HFFc6 (cell line): ENCODE data around the gene NPL. TPM values are rescaled to one million over a fixed set of nuclear protein-coding genes. Genes with fewer than 3 reads are reported as not detected.

Source experiments
- DNase-seq: peaks from one replicate; pipeline ENCODE4 v3.0.0-alpha.2; 2018
- H3K27ac Mint-ChIP-seq: 2 replicates; pipeline ENCODE4 v1.8.0; 2020; ENCODE audit warnings: mild to moderate bottlenecking, mixed read lengths
- H3K27me3 Mint-ChIP-seq: 2 replicates; pipeline ENCODE4 v1.8.0; 2021; ENCODE audit warnings: mild to moderate bottlenecking, moderate library complexity, mixed read lengths; ENCODE audit not compliant: insufficient read depth
- H3K36me3 Mint-ChIP-seq: 2 replicates; pipeline ENCODE4 v1.8.0; 2021; ENCODE audit warnings: low read depth, mixed read lengths
- H3K4me1 Mint-ChIP-seq: 2 replicates; pipeline ENCODE4 v1.8.0; 2020; ENCODE audit warnings: low read depth, mixed read lengths
- H3K4me3 Mint-ChIP-seq: 2 replicates; pipeline ENCODE4 v1.8.0; 2020; ENCODE audit warnings: mild to moderate bottlenecking, moderate library complexity, mixed read lengths
- H3K9me3 Mint-ChIP-seq: 2 replicates; pipeline ENCODE4 v1.8.0; 2020; ENCODE audit warnings: mild to moderate bottlenecking, mixed read lengths
- CTCF ChIP-seq: fragments of 200-600 bp; sonication (generic); IDR thresholded peaks from 2 replicates; pipeline ENCODE4 v1.5.0; 2021; ENCODE audit warnings: antibody characterized with exemption, mild to moderate bottlenecking
- total RNA-seq, 6 experiments: library from RNA; stranded (reverse); fragmentation: NEBNext Ultra II Directional; extraction: Animal tissue kit (Norgen Biotek cat#: 25700); gene quantifications; 2 replicates in 1 of 6; 3 replicates in 5 of 6; pipeline ENCODE4 v1.2.3, GENCODE V29; 2021

NPL gene
- total RNA-seq, 6 experiments from 2014 or later = 1.2 to 2.0 (median 1.5) TPM

- Mint-ChIP-seq H3K4me3 (no peak overlapping the region), H3K9me3 (no peaks in the 10 kb centered on the region), H3K27me3 (no peaks in the 10 kb centered on the region), H3K27ac (no peak overlapping the region), H3K36me3 (peaks cover 66% of the 10 kb centered on the region), H3K4me1 (peaks cover 20% of the 10 kb centered on the region)
- no peak for TF ChIP-seq CTCF
- DNase-seq = no peak
Observed at GRCh38 chr1:182860658-182861057, 71.1 kb downstream of the NPL start.

- no peak overlapping the region for H3K4me3 Mint-ChIP-seq
- H3K4me1 Mint-ChIP-seq = peaks cover 18% of the 10 kb centered on the region
- peaks cover 75% of the 10 kb centered on the region for H3K36me3 Mint-ChIP-seq
- no peaks in the 10 kb centered on the region for H3K27me3 Mint-ChIP-seq
- DNase-seq = no peak
- H3K9me3 Mint-ChIP-seq = no peaks in the 10 kb centered on the region
- peak overlapping the region; percentile 11; the same call in 1 of the 2 replicates for H3K27ac Mint-ChIP-seq
- no peak for TF ChIP-seq CTCF
Observed at GRCh38 chr1:182861994-182862393, 72.4 kb downstream of the NPL start.

GRCh38 chr1:182862827-182863226 is 73.3 kb downstream of the NPL start:
- Mint-ChIP-seq H3K27me3 (no peaks in the 10 kb centered on the region), H3K36me3 (peaks cover 73% of the 10 kb centered on the region), H3K4me3 (no peak overlapping the region), H3K27ac (peak overlapping the region; percentile 11; the same call in 1 of the 2 replicates), H3K4me1 (peaks cover 18% of the 10 kb centered on the region), H3K9me3 (no peaks in the 10 kb centered on the region)
- no peak for DNase-seq
- no peak for TF ChIP-seq CTCF

GRCh38 chr1:182863940-182864339 is 74.4 kb downstream of the NPL start:
- DNase-seq = no peak
- no peaks in the 10 kb centered on the region for H3K9me3 Mint-ChIP-seq
- peaks cover 18% of the 10 kb centered on the region for H3K4me1 Mint-ChIP-seq
- peaks cover 65% of the 10 kb centered on the region for H3K36me3 Mint-ChIP-seq
- no peak overlapping the region for H3K27ac Mint-ChIP-seq
- no peaks in the 10 kb centered on the region for H3K27me3 Mint-ChIP-seq
- no peak overlapping the region for H3K4me3 Mint-ChIP-seq
- TF ChIP-seq CTCF = no peak

GRCh38 chr1:182867861-182868260 is 78.3 kb downstream of the NPL start:
- Mint-ChIP-seq H3K27me3 (no peaks in the 10 kb centered on the region), H3K4me1 (no peaks in the 10 kb centered on the region), H3K9me3 (no peaks in the 10 kb centered on the region), H3K27ac (no peak overlapping the region), H3K36me3 (peaks cover 61% of the 10 kb centered on the region), H3K4me3 (no peak overlapping the region)
- DNase-seq = no peak
- no peak for TF ChIP-seq CTCF

- no peaks in the 10 kb centered on the region for H3K4me1 Mint-ChIP-seq
- H3K27ac Mint-ChIP-seq = peak overlapping the region; percentile 75
- H3K4me3 Mint-ChIP-seq = no peak overlapping the region
- H3K27me3 Mint-ChIP-seq = no peaks in the 10 kb centered on the region
- peaks cover 69% of the 10 kb centered on the region for H3K36me3 Mint-ChIP-seq
- DNase-seq = peak; percentile 36
- TF ChIP-seq CTCF = no peak
- no peaks in the 10 kb centered on the region for H3K9me3 Mint-ChIP-seq
Observed at GRCh38 chr1:182869241-182869666, 79.7 kb downstream of the NPL start.
